ENCODE data around the gene AOX1.
"Not testable (repeated sequence)": the region's sequence is repeated elsewhere in the genome, so short reads cannot be mapped to it uniquely, and the experiment has no call there.

GRCh38 chr2:200566596-200566995, 19.2 kb upstream of the AOX1 start:
- TF ChIP-seq CTCF (IDR thresholded peaks at IDR 0.05); EZH2 (IDR thresholded peaks at IDR 0.05; ENCODE audit: borderline replicate concordance, insufficient read depth, low read depth, low read length, poor library complexity, severe bottlenecking): not testable (repeated sequence)

Measured in B cell (primary cell).